NB4 (cell line): ENCODE results near the gene HOXB7.

Experiments
- CTCF ChIP-seq: IDR thresholded peaks from one replicate; pipeline ENCODE4 v1.5.1; 2012; ENCODE audit warnings: low read depth, low read length
- MAX ChIP-seq: IDR thresholded peaks from 2 replicates; pipeline ENCODE4 v1.6.1; 2011; ENCODE audit warnings: low read depth, low read length
- POLR2A ChIP-seq: IDR thresholded peaks from 2 replicates; pipeline ENCODE4 v1.6.1; 2011; ENCODE audit warnings: mild to moderate bottlenecking; ENCODE audit not compliant: insufficient read length; ENCODE audit errors: extremely low read depth

DNA sequence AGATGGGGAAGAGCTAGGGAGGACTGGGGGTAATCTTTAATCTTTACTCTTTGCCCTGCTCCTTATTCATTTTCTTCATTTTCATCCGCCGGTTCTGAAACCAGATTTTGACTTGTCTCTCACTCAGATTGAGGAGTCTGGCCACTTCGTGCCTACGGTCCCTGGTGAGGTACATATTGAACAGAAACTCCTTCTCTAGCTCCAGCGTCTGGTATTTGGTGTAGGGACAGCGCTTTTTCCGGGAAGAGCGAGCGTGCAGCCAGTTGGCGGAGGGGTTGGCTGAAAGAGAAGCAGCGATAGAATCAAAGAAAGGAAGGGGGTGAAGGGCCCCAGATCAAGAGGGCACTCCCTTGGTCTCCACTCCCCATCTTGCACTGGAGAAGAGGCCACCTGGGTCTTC, 12.0 kb upstream of the HOXB7 start:
- TF ChIP-seq CTCF = no peak
- no peak for TF ChIP-seq POLR2A
- no peak for TF ChIP-seq MAX
